ENCODE measurements around the gene PBX1.

Gene PBX1

GRCh38 chr1:164672588-164672987 is 113.6 kb downstream of the PBX1 start:
- no peak for DNase-seq

- DNase-seq = no peak
Measured at GRCh38 chr1:164673584-164674214, 114.7 kb downstream of the PBX1 start.

- no peak for DNase-seq
Measured at GRCh38 chr1:164675342-164675904, 116.4 kb downstream of the PBX1 start.

- no peak for DNase-seq
Measured at GRCh38 chr1:164678136-164678700, 119.2 kb downstream of the PBX1 start.

GRCh38 chr1:164682570-164682969 is 123.6 kb downstream of the PBX1 start:
- no peak for DNase-seq

GRCh38 chr1:164683235-164683634 is 124.3 kb downstream of the PBX1 start:
- no peak for DNase-seq

- no peak for DNase-seq
Measured at GRCh38 chr1:164685266-164686035, 126.5 kb downstream of the PBX1 start.

- DNase-seq = no peak
Measured at GRCh38 chr1:164687777-164688176, 128.8 kb downstream of the PBX1 start.

GRCh38 chr1:164688791-164689190 is 129.8 kb downstream of the PBX1 start:
- no peak for DNase-seq

- DNase-seq = no peak
Measured at GRCh38 chr1:164689672-164690511, 130.9 kb downstream of the PBX1 start.

- DNase-seq = no peak
Measured at GRCh38 chr1:164692420-164692819, 133.4 kb downstream of the PBX1 start.

GRCh38 chr1:164693564-164694359 is 134.8 kb downstream of the PBX1 start:
- DNase-seq = no peak

- no peak for DNase-seq
Measured at GRCh38 chr1:164694505-164694904, 135.5 kb downstream of the PBX1 start.

GRCh38 chr1:164695956-164696665 is 137.1 kb downstream of the PBX1 start:
- DNase-seq = no peak

GRCh38 chr1:164699815-164700491 is 141.0 kb downstream of the PBX1 start:
- DNase-seq = no peak

GRCh38 chr1:164700683-164701082 is 141.7 kb downstream of the PBX1 start:
- no peak for DNase-seq

- DNase-seq = no peak
Measured at GRCh38 chr1:164701189-164701761, 142.3 kb downstream of the PBX1 start.

- no peak for DNase-seq
Measured at GRCh38 chr1:164702216-164702615, 143.2 kb downstream of the PBX1 start.

- DNase-seq = no peak
Measured at GRCh38 chr1:164702664-164703063, 143.7 kb downstream of the PBX1 start.

- no peak for DNase-seq
Measured at GRCh38 chr1:164703463-164703862, 144.5 kb downstream of the PBX1 start.

All from NCI-H1436 (cell line).